ENCODE data around the gene BAIAP3.

Gene BAIAP3

DNA sequence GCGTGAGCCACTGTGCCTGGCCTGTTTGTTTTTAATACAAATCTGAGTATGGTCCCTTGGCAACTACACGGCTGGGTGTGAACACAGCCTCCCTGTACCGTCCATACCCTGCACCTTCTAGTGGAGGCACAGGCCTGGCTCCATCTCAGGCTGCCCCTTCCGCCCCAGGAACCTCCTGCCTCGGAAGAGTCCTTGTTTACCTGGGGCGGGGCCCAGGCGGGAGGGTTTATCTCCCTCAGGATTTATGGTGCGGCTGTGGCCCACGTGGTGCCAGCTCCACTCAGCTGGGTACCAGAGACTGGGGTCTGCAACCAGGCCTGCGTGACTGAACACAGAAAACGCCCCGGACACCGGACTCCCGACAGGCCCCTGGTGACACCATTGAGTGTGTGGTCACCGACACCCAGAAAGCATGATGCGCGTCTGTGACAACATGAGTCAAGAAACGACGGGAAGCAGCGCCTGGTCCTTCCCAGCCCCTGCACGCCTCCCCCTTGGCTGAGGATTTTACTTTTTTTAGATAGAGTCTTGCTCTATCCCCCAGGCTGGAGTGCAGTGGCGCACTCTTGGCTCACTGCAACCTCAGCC, 62.1 kb downstream of the BAIAP3 start:
- TF ChIP-seq, protein P1, sequence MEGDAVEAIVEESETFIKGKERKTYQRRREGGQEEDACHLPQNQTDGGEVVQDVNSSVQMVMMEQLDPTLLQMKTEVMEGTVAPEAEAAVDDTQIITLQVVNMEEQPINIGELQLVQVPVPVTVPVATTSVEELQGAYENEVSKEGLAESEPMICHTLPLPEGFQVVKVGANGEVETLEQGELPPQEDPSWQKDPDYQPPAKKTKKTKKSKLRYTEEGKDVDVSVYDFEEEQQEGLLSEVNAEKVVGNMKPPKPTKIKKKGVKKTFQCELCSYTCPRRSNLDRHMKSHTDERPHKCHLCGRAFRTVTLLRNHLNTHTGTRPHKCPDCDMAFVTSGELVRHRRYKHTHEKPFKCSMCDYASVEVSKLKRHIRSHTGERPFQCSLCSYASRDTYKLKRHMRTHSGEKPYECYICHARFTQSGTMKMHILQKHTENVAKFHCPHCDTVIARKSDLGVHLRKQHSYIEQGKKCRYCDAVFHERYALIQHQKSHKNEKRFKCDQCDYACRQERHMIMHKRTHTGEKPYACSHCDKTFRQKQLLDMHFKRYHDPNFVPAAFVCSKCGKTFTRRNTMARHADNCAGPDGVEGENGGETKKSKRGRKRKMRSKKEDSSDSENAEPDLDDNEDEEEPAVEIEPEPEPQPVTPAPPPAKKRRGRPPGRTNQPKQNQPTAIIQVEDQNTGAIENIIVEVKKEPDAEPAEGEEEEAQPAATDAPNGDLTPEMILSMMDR (IDR thresholded peaks at IDR 0.05; ENCODE audit: poor library complexity, severe bottlenecking): no peak
- DNase-seq (ENCODE audit: low spot score) (no peak), ATAC-seq (ENCODE audit: low read depth) (no peak)
- Histone ChIP-seq H3K4me1 (ENCODE audit: insufficient read depth, poor library complexity, severe bottlenecking) (no peaks in the 10 kb centered on the region), H3K4me3 (ENCODE audit: severe bottlenecking) (no peak overlapping the region), H3K27me3 (ENCODE audit: insufficient read depth, poor library complexity, severe bottlenecking) (no peaks in the 10 kb centered on the region), H3K9me3 (ENCODE audit: severe bottlenecking) (no peaks in the 10 kb centered on the region), H3K36me3 (ENCODE audit: low read depth) (no peaks in the 10 kb centered on the region), H3K27ac (ENCODE audit: poor library complexity, severe bottlenecking) (no peak overlapping the region)

- Histone ChIP-seq H3K4me3 (ENCODE audit: severe bottlenecking) (no peak overlapping the region), H3K36me3 (ENCODE audit: low read depth) (no peaks in the 10 kb centered on the region), H3K4me1 (ENCODE audit: insufficient read depth, poor library complexity, severe bottlenecking) (no peaks in the 10 kb centered on the region), H3K27ac (ENCODE audit: poor library complexity, severe bottlenecking) (no peak overlapping the region), H3K9me3 (ENCODE audit: severe bottlenecking) (no peaks in the 10 kb centered on the region), H3K27me3 (ENCODE audit: insufficient read depth, poor library complexity, severe bottlenecking) (no peaks in the 10 kb centered on the region)
- TF ChIP-seq, protein P1 (IDR thresholded peaks at IDR 0.05; ENCODE audit: poor library complexity, severe bottlenecking): no peak
- no peak for ATAC-seq (ENCODE audit: low read depth)
- no peak for DNase-seq (ENCODE audit: low spot score)
These were observed 64.3 kb downstream of the BAIAP3 start for GRCh38 chr16:1397779-1398178.

DNA sequence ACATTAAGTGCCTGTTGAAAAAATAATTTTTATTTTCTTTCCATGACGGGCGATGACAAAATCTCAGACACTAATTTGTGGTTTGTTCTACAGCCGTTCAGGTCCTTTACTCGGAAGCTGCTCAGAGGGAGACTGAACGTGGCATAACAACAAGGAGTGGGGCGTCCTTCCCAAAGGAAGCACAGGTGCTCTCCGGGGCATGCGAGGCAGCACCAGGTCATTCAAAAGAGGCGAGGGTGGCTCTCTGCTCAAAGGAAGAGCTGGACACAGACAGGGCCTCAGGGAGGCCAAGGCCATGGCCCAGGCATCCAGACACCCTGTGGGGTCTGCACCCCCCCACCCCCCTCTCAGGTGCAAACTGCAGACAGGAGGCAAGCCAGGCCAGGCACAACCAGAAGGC, 64.9 kb downstream of the BAIAP3 start:
- H3K4me3 ChIP-seq (ENCODE audit: severe bottlenecking): no peak overlapping the region
- no peak overlapping the region for H3K27ac ChIP-seq (ENCODE audit: poor library complexity, severe bottlenecking)
- ATAC-seq (ENCODE audit: low read depth) (no peak), DNase-seq (ENCODE audit: low spot score) (no peak)
- TF ChIP-seq, protein P1 (IDR thresholded peaks at IDR 0.05; ENCODE audit: poor library complexity, severe bottlenecking): no peak
- H3K27me3 ChIP-seq (ENCODE audit: insufficient read depth, poor library complexity, severe bottlenecking): no peaks in the 10 kb centered on the region
- H3K36me3 ChIP-seq (ENCODE audit: low read depth): no peaks in the 10 kb centered on the region
- H3K9me3 ChIP-seq (ENCODE audit: severe bottlenecking): no peaks in the 10 kb centered on the region
- H3K4me1 ChIP-seq (ENCODE audit: insufficient read depth, poor library complexity, severe bottlenecking): no peaks in the 10 kb centered on the region

All from RWPE2 (cell line).